Fibroblast of lung (primary cell): Measurements from ENCODE around the gene CYTH4.

Experiments used
- EZH2 ChIP-seq: IDR thresholded peaks from 2 replicates; pipeline ENCODE4 v1.5.1; 2012; ENCODE audit warnings: low read length, control low read depth, mild to moderate bottlenecking; ENCODE audit errors: missing control alignments
- TF ChIP-seq, protein P1 (sequence below), 2 donors: IDR thresholded peaks in 1 of 2; conservative IDR thresholded peaks in 1 of 2; 1 replicate in 1 of 2; 2 replicates in 1 of 2; pipeline ENCODE4 v1.5.1; 2011 to 2012; ENCODE audit warnings: low read length in 2 of 2, control low read depth in 1 of 2, inconsistent platforms in 1 of 2, low read depth in 1 of 2, mild to moderate bottlenecking in 1 of 2

DNA sequence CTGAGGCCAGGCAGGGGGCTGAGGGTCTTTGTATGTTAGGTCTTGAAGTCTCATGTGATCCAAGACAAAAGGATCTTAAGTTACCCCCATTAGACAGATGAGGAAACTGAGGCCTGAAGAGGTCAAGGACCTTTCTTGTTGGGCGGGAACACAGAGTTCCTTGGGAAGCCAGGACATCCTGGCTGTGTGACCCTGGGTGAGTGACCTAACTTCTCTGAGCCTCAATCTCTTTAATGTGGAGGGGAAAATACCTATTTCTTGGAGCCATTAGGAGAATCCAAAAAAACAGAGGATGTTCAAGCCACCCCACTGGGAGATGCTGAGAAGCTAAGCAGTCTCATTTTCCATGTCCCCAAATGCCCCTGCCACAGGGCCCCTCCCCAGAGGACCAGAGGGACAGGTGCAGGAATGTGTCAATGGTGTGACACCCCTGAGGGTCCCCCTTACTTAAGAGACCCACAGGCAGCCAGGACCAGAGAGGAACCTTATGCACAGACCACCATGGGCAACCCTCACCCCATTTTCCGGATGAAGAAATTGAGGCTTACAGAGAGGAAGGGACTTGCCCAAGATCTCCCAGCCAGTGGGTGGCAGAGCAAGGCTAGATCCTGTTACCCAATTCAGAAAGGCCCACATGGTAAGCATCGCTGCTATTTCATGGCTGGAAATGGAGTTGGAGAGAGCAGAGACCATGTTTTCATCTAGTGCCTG lies 46.3 kb upstream of the CYTH4 start:
- TF ChIP-seq, protein P1, sequence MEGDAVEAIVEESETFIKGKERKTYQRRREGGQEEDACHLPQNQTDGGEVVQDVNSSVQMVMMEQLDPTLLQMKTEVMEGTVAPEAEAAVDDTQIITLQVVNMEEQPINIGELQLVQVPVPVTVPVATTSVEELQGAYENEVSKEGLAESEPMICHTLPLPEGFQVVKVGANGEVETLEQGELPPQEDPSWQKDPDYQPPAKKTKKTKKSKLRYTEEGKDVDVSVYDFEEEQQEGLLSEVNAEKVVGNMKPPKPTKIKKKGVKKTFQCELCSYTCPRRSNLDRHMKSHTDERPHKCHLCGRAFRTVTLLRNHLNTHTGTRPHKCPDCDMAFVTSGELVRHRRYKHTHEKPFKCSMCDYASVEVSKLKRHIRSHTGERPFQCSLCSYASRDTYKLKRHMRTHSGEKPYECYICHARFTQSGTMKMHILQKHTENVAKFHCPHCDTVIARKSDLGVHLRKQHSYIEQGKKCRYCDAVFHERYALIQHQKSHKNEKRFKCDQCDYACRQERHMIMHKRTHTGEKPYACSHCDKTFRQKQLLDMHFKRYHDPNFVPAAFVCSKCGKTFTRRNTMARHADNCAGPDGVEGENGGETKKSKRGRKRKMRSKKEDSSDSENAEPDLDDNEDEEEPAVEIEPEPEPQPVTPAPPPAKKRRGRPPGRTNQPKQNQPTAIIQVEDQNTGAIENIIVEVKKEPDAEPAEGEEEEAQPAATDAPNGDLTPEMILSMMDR (conservative IDR thresholded peaks at IDR 0.05 in 1 of 2, IDR thresholded peaks at IDR 0.05 in 1 of 2; ENCODE audit: low read depth in 1 of 2, low read length in 2 of 2), result no peak
- no peak for TF ChIP-seq EZH2
